Gastrocnemius medialis (tissue), 4 donors: Measurements from ENCODE around the gene ALDH3A2.

Experiments used
- CTCF ChIP-seq, 5 experiments: fragments of 450-650 bp in 3 of 5; fragments of 200-600 bp in 2 of 5; sonication (generic) in 2 of 5; IDR thresholded peaks in 4 of 5; conservative IDR thresholded peaks in 1 of 5; 1 replicate in 4 of 5; 2 replicates in 1 of 5; pipeline ENCODE4 v1.5.1; 2016 to 2019; ENCODE audit warnings: antibody characterized with exemption in 5 of 5, mild to moderate bottlenecking in 3 of 5, moderate library complexity in 3 of 5
- POLR2A ChIP-seq, 2 donors: fragments of 450-650 bp; IDR thresholded peaks; one replicate each; pipeline ENCODE4 v1.6.1; 2017; ENCODE audit warnings: antibody characterized with exemption in 2 of 2, mild to moderate bottlenecking in 2 of 2, moderate library complexity in 2 of 2

- TF ChIP-seq CTCF (IDR thresholded peaks at IDR 0.05 in 4 of 5, conservative IDR thresholded peaks at IDR 0.05 in 1 of 5) (no peak), POLR2A (IDR thresholded peaks at IDR 0.05) (no peak)
Measured at GRCh38 chr17:19631905-19632304, 16.6 kb upstream of the ALDH3A2 start.
